Activated CD8-positive, alpha-beta T cell treated with anti-CD3 and anti-CD28 coated beads for 36 hours (primary cell): ENCODE data around the gene SPTBN1. TPM values are rescaled to one million over a fixed set of nuclear protein-coding genes. Genes with fewer than 3 reads are reported as not detected.
"Not testable (repeated sequence)": the region's sequence is repeated elsewhere in the genome, so short reads cannot be mapped to it uniquely, and the experiment has no call there.

Experiments
- ATAC-seq: fragments of 200-7000 bp; cut with Tn5 transposase; one replicate; pipeline ENCODE4 v1.10.0; 2021; ENCODE audit warnings: mild to moderate bottlenecking, moderate library complexity
- CTCF ChIA-PET: fragments of 350-600 bp; sonication (Branson Sonifier 250); formaldehyde crosslinking; loops from one replicate; lab custom pipeline; 2021; ENCODE audit warnings: antibody characterized with exemption; lab: Charles Lee
- POLR2A ChIA-PET: fragments of 350-600 bp; sonication (Branson Sonifier 250); formaldehyde crosslinking; loops from one replicate; lab custom pipeline; 2021; ENCODE audit warnings: antibody characterized with exemption; lab: Charles Lee
- DNase-seq: peaks from one replicate; pipeline ENCODE4 v3.0.0-alpha.2; 2020
- H3K27ac Mint-ChIP-seq: one replicate; pipeline ENCODE4 v1.8.0; 2021; ENCODE audit warnings: mild to moderate bottlenecking, mixed read lengths
- H3K27me3 Mint-ChIP-seq: one replicate; pipeline ENCODE4 v1.8.0; 2021; ENCODE audit warnings: mixed read lengths
- H3K36me3 Mint-ChIP-seq: one replicate; pipeline ENCODE4 v1.8.0; 2021; ENCODE audit warnings: low read depth, mixed read lengths
- H3K4me1 Mint-ChIP-seq: one replicate; pipeline ENCODE4 v1.8.0; 2021; ENCODE audit warnings: low read depth, mixed read lengths
- H3K4me3 Mint-ChIP-seq: one replicate; pipeline ENCODE4 v1.8.0; 2021; ENCODE audit warnings: mild to moderate bottlenecking, moderate library complexity, mixed read lengths
- H3K9me3 Mint-ChIP-seq: one replicate; pipeline ENCODE4 v1.8.0; 2021; ENCODE audit warnings: mixed read lengths
- intact Hi-C: fragments of 100-400 bp; cut with micrococcal nuclease; formaldehyde crosslinking; loops from one replicate; pipeline ENCODE4 v1.10.0; 2022
- total RNA-seq, 2 experiments: library from RNA; stranded (reverse); gene quantifications; one replicate each; pipeline ENCODE4 v1.2.3, GENCODE V29; 2021
- TF ChIP-seq, protein P1 (sequence below): fragments of 200-600 bp; IDR thresholded peaks from one replicate; pipeline ENCODE4 v1.8.0; 2022; ENCODE audit warnings: antibody characterized with exemption, mild to moderate bottlenecking

The SPTBN1 gene
- total RNA-seq, 2 experiments from 2014 or later = 91.8 to 91.9 TPM

DNA sequence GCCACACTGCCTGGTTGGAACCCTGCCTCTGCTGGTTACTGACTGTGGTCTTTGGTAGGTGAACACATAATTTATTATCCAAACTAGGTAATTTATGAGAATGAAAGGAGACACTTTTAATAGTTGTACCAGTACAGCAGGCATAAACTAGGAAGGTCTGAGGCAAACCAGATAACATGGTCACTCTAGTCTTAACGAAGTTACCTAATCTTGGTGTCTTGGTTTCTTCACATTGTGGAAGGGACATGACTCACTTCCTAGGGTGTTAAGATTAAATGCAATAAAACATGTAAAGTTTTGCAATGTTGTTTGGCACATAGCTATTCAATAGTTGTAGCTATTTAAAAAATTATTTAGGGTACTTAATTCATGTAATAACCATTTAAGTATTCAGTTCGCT lies 23.3 kb downstream of the SPTBN1 start:
- no peaks in the 10 kb centered on the region for H3K4me1 Mint-ChIP-seq
- no peaks in the 10 kb centered on the region for H3K27me3 Mint-ChIP-seq
- TF ChIP-seq, protein P1, sequence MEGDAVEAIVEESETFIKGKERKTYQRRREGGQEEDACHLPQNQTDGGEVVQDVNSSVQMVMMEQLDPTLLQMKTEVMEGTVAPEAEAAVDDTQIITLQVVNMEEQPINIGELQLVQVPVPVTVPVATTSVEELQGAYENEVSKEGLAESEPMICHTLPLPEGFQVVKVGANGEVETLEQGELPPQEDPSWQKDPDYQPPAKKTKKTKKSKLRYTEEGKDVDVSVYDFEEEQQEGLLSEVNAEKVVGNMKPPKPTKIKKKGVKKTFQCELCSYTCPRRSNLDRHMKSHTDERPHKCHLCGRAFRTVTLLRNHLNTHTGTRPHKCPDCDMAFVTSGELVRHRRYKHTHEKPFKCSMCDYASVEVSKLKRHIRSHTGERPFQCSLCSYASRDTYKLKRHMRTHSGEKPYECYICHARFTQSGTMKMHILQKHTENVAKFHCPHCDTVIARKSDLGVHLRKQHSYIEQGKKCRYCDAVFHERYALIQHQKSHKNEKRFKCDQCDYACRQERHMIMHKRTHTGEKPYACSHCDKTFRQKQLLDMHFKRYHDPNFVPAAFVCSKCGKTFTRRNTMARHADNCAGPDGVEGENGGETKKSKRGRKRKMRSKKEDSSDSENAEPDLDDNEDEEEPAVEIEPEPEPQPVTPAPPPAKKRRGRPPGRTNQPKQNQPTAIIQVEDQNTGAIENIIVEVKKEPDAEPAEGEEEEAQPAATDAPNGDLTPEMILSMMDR = no peak
- DNase-seq (no peak), ATAC-seq (no peak)
- H3K9me3 Mint-ChIP-seq = no peaks in the 10 kb centered on the region
- POLR2A ChIA-PET = no interaction called here
- no peaks in the 10 kb centered on the region for H3K36me3 Mint-ChIP-seq
- H3K27ac Mint-ChIP-seq = no peak overlapping the region
- no peak overlapping the region for H3K4me3 Mint-ChIP-seq
- CTCF ChIA-PET = interaction anchor here (3.0 kb wide), 1 partner anchor 23 kb away, joined by 7 read pairs; no protein-coding TSS in a partner anchor
- intact Hi-C loops = no loop called here

DNA sequence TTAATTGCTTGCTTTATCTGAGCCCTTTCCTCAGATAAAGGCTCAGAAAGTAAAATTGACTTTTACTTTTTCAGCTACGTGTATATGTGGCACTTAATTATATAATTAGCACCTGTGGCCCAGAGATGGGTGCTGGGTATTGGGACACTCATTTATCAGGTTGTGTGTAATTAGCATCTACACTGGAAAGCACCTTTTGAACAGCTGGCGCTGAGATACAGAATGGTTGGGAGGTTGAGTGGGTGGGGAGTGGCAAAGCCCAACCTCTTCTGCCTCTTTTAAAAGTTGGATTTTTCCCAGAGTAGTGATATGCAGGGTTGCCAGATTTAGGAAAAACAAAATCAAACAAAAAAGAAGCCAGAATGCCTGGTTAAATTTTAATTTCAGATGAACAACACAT lies 23.9 kb downstream of the SPTBN1 start:
- DNase-seq (no peak), ATAC-seq (no peak)
- H3K27me3 Mint-ChIP-seq = no peaks in the 10 kb centered on the region
- no peaks in the 10 kb centered on the region for H3K4me1 Mint-ChIP-seq
- no peak overlapping the region for H3K4me3 Mint-ChIP-seq
- ChIA-PET CTCF (interaction anchor here (0.6 to 3.0 kb wide), 3 partner anchors 12 to 373 kb away, joined by 3 to 7 read pairs (median 3); no protein-coding TSS in a partner anchor), POLR2A (no interaction called here)
- no peaks in the 10 kb centered on the region for H3K36me3 Mint-ChIP-seq
- TF ChIP-seq, protein P1 = no peak
- no peak overlapping the region for H3K27ac Mint-ChIP-seq
- intact Hi-C loops = no loop called here
- H3K9me3 Mint-ChIP-seq = no peaks in the 10 kb centered on the region

DNA sequence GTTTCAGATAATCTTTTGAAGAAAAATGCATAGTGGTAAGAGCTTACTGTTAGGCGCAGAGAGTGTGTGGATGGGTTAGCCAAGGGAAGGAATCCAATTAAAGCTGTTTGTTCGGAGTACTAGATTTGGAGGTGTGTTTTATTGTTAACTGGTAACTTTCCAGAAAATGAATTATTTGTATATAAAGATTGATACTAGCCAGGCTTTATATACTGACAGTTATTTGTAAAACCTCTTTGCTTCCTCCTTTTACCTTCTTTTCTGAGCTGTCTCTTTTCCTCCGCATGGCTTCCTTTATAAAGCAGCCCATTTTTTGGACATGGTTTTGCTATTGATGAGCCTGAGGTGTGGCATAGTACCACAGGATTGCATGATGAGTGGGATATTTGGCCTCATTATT lies 25.6 kb downstream of the SPTBN1 start:
- H3K9me3 Mint-ChIP-seq = no peaks in the 10 kb centered on the region
- H3K36me3 Mint-ChIP-seq = no peaks in the 10 kb centered on the region
- TF ChIP-seq, protein P1 = no peak
- CTCF ChIA-PET = interaction anchor here (0.6 to 3.0 kb wide), 3 partner anchors 21 to 181 kb away, joined by 3 to 7 read pairs (median 3); no protein-coding TSS in a partner anchor
- DNase-seq (no peak), ATAC-seq (no peak)
- H3K27me3 Mint-ChIP-seq = no peaks in the 10 kb centered on the region
- H3K27ac Mint-ChIP-seq = no peak overlapping the region
- intact Hi-C loops = no loop called here
- POLR2A ChIA-PET = no interaction called here
- H3K4me1 Mint-ChIP-seq = no peaks in the 10 kb centered on the region
- no peak overlapping the region for H3K4me3 Mint-ChIP-seq

DNA sequence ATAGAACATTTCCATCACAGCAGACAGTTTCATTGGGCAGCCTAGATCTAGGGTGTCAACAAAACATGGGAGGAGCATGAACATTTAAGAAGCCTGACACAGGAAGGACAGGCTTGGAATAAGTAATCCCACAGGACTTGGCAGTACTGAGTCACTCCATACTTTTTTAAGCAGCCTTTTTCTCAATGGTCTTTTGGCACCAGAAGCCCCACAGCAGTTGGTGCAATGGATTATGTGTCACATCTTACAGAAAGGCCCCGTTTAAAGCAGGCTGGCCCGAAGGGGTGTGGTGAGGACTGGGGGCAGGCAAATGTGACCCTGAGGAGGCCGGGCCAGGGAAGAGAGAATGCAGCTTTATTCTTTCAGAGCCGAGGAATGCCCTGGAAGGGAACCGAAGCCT lies 26.6 kb downstream of the SPTBN1 start:
- no peak overlapping the region for H3K4me3 Mint-ChIP-seq
- POLR2A ChIA-PET = no interaction called here
- H3K27me3 Mint-ChIP-seq = no peaks in the 10 kb centered on the region
- TF ChIP-seq, protein P1 = no peak
- H3K36me3 Mint-ChIP-seq = no peaks in the 10 kb centered on the region
- no peak overlapping the region for H3K27ac Mint-ChIP-seq
- CTCF ChIA-PET = no interaction called here
- no peaks in the 10 kb centered on the region for H3K9me3 Mint-ChIP-seq
- H3K4me1 Mint-ChIP-seq = no peaks in the 10 kb centered on the region
- no peak for DNase-seq
- intact Hi-C loops = no loop called here
- no peak for ATAC-seq

DNA sequence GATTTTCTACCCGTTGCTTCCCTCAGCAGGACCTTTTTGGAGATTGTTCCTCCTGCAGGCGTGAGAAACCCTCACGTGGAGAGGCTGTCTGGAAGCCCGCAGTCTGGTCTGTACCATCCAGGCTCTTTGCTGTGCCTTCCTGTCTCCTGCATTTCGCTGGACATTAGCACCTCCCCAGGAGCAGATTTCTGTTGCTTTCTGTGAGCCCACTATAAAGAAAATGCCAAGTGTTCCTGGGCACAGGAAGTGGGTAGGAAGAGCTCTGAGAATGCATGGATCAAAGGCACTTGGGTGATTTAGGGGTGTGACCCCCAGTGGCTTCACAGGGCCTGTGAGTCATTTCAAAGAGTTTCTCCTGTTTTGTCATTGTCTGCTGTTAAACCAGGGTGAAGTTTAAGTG lies 27.3 kb downstream of the SPTBN1 start:
- Mint-ChIP-seq H3K4me3 (no peak overlapping the region), H3K27ac (no peak overlapping the region), H3K36me3 (no peaks in the 10 kb centered on the region), H3K4me1 (no peaks in the 10 kb centered on the region), H3K9me3 (no peaks in the 10 kb centered on the region), H3K27me3 (no peaks in the 10 kb centered on the region)
- DNase-seq = no peak
- ChIA-PET CTCF (no interaction called here), POLR2A (no interaction called here)
- TF ChIP-seq, protein P1 = no peak
- intact Hi-C loops = no loop called here
- no peak for ATAC-seq

DNA sequence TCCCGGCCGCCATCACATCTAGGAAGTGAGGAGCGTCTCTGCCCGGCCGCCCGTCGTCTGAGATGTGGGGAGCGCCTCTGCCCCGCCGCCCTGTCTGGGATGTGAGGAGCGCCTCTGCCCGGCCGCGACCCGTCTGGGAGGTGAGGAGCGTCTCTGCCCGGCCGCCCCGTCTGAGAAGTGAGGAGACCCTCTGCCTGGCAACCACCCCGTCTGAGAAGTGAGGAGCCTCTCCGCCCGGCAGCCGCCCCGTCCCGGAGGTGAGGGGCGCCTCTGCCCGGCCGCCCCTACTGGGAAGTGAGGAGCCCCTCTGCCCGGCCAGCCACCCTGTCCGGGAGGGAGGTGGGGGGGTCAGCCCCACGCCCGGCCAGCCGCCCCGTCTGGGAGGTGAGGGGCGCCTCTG lies 29.6 kb downstream of the SPTBN1 start:
- H3K27me3 Mint-ChIP-seq, H3K36me3 Mint-ChIP-seq, POLR2A ChIA-PET, H3K4me1 Mint-ChIP-seq, ATAC-seq, DNase-seq, H3K9me3 Mint-ChIP-seq, H3K4me3 Mint-ChIP-seq, intact Hi-C loops, H3K27ac Mint-ChIP-seq, CTCF ChIA-PET: not testable (repeated sequence)
